HG03060 (cell line): ENCODE results near the gene IKBKG.
"Not testable (repeated sequence)": the region's sequence is repeated elsewhere in the genome, so short reads cannot be mapped to it uniquely, and the experiment has no call there.

ENCODE experiments used
- ATAC-seq: cut with Tn5 transposase; IDR thresholded peaks from one replicate; pipeline ENCODE4 v1.9.1; 2021; ENCODE audit warnings: low read depth, moderate number of reproducible peaks; ENCODE audit not compliant: unreplicated experiment

IKBKG gene

DNA sequence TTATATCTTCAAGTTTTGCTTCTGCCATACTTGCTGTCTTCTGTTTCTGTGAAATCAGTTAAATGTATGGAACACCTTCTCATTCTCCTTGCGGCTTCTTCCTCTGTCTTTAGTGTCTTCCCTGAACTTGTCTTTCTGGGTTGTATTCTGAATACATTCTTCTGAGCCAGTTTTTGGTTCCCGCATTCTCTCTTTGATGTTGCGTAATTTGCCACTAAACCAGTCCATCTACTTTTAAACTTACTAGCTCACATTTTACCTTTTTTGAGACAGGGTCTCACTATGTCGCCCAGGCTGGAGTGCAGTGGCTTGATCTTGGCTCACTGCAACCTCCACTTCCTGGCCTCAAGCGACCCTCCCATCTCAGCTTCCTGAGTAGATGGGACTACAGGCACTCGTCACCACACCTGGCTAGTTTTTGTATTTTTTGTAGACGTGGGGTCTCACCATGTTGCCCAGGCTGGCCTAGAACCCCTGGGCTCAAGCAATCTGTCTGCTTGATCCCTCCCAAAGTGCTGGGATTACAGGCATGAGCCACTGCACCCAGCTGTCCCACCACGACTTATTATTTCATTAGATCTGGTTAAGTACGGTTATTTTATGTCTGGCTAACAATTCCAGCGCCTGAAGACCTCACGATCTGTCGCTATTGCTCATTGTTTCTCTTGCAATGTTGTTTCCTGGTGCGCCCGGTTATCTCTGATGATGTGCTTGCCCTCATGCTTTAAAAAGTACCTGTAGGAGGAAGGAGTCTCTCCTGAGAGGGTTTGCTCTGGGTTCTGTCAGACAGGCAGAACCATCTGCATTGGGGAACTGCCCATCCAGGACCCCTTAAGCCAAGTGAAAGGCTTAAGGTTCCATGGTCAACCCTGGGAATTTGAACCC, 21.6 kb upstream of the IKBKG start:
- ATAC-seq, result no peak

DNA sequence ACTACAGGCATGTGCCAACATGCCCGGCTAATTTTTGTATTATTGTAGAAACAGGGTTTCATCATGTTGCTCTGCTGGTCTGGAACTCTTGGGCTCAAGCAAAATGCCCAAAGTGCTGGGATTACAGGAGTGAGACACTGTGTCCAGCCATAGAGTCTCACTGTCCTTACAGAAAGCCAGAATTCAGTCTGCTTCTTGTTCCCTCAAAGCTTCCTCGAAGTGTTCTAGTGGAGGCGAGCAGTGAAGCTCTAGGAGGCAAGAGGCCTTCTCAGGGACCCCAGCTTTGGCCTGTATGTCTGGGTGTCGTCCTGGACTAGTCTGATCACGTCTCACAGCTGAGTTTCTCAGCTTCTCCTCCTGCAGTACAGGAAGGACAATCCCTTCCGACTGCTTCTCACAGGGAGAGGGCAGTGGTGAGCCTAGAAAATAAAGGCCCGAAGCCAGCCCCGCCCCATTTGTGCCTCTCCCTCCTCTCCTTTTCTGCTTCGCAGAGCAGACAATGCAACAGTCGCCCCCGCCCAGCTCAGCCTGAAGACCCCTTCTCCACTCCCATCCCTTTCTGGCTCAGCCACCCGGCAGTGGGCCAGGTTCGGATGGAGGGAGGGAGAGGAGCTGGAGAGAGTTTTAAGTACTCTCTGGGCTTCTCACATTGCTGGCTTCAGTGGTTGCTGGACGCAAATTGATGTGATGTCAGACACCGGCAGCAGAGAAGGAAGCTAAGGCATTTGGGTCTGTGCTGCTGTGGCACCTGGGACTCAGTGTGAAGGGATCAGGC, 20.3 kb upstream of the IKBKG start:
- ATAC-seq, result no peak

DNA sequence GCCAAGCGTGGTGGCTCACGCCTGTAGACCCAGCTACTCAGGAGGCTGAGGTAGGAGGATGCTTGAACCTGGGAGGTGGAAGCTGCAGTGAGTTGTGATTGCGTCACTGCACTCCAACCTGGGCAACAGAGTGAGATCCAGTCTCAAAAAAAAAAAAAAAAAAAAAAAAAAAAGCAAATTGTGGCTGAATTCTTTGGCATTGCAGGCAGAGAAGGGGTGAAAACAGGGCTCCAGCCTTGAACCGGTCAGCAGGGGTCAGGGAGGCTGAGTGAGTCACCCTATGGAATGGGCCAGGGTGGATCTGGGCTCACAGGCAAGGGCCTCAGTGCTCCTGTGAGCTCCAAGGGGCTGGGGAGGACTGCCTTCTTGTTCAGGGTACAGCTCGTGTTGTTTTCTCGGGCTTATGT, 18.2 kb upstream of the IKBKG start:
- no peak for ATAC-seq

DNA sequence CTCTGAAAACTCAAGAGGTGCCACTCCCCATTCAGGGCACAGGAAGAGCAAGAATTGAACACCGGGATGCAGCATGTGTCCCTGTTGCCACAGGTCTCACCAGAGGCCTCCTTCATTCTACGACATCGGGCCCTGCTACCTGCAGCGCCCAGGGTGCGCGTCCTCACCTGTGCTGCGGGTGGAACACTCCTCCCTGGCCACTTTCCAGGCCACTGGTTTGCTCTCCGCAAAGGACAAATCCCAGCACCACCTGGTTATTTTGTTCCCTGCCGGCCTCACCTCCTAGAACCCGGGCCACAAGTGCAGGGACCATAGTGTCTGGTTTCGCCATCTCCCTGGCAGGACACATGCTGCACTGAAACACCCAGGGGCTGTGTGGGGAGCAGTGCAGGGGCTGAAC, 17.1 kb upstream of the IKBKG start:
- no peak for ATAC-seq

DNA sequence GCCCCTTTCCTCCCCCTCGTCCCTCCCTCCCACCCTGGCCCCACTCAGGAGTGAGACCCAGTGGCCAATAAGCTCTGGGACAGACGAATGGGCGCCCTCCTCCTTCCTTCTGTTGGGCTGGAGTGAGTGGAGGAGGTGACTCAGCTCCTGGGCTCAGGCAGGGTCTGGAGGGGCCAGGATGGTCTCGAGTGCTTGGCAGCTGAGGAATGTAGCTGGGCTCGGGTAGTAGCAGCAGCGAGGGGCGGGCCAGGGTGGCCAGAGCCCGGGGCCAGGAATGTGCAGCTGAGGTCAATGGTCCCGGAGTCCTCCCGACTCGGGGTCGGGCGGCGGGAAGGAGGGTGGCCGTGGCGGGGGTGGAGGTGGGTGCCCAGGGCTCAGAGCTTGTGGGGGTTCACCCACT, 15.8 kb upstream of the IKBKG start:
- ATAC-seq, result no peak

DNA sequence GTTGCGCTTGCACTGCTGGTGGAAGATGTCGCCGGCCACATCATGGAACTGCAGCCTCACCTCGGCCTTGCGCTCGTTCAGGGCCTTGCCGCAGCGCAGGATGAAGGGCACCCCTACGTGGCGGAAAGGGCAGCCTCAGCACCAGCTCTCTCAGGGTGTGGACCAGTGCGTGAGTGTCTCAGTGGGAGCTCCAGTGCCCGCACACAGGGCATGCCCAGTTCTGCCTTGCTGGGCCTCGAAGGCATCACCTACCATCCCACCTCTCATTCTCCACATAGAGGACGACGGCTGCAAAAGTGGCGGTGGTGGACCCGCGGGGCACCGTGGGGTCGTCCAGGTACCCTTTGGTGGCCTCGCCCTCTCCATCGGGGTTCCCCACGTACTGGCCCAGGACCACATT, 14.7 kb upstream of the IKBKG start:
- ATAC-seq, result no peak

DNA sequence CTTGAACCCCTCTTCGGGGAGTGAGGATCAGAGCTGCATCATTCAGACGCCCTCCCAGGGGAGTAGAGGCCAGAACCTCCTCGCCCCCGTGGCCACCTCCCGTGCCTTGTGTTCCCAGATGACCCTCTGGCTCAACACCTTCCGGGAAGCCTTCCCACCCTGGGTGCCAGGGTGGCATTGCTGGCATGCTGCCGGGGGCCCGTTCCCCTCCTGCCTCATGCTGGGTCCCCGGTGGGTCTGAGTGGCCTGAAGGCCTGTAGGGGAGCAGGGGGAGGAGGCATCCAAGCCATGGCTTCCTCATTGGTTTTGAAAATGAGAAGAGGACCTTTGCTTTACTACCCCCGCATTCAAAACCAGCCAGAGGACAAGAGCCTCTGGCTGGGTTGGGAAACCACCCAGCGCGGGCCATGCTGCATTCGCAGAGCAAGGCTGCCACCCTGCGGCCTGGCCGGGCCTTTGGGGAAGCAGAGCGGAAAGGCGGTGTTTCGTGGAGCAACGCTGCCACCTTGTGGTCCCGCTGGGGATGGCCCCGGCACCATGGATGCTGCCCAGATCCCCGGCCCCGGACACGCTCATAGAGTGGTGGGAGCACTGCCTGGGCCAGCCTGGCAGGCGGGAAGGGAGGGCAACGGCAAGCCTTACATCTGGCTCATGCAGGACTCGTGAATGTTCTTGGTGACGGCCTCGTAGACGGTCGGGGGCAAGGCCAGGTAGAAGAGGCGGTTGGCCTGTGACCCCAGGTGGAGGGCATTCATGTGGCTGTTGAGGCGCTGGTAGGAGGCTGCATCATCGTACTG, 12.7 kb upstream of the IKBKG start:
- ATAC-seq, result no peak

DNA sequence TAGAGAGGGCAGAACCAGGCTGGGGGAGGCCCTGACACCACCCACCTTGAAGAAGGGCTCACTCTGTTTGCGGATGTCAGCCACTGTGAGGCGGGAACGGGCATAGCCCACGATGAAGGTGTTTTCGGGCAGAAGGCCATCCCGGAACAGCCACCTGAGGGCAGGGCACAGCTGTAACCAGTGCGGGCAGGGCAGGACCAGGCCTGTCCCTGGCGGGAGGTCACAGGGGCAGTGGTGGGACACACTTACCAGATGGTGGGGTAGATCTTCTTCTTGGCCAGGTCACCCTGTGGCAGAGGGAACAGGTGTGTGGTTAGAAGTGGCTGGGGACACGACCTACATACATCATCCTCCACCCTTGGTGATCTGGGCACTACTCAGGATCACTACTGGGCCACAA, 11.5 kb upstream of the IKBKG start:
- no peak for ATAC-seq

DNA sequence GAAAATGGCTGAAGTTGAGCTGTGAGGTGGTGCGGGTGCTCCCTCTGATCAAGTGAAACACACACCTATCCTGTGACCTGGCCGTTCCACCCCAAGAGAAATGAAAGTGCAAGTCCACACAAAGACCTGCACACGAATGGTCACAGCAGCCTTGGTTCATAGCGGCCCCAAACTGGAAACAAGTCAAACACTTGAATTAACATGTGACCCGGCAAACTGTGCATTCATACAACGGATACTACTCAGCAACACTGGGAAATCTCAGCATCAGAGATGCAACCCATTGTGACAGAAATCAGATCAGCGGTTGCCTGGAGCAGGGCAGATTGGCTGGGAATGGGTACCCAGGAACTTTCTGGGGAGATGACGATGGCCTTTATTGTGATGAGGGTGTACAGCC, 8.3 kb upstream of the IKBKG start:
- no peak for ATAC-seq

DNA sequence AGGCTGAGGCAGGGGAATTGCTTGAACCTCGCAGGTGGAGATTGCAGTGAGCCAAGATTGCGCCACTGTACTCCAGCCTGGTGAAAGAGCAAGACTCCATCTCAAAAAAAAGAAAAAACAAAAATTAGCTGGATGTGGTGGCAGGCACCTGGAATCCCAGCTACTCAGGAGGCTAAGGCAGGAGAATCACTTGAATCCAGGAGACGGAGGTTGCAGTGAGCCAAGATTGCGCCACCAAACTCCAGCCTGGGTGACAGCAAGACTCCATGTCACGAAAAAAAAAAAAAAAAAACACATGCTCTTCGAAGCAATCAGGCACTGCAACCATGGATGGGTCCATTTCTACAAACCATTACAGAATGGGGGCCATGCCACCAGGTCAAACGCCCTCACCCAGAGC, 7.1 kb upstream of the IKBKG start:
- not testable (repeated sequence) for ATAC-seq

DNA sequence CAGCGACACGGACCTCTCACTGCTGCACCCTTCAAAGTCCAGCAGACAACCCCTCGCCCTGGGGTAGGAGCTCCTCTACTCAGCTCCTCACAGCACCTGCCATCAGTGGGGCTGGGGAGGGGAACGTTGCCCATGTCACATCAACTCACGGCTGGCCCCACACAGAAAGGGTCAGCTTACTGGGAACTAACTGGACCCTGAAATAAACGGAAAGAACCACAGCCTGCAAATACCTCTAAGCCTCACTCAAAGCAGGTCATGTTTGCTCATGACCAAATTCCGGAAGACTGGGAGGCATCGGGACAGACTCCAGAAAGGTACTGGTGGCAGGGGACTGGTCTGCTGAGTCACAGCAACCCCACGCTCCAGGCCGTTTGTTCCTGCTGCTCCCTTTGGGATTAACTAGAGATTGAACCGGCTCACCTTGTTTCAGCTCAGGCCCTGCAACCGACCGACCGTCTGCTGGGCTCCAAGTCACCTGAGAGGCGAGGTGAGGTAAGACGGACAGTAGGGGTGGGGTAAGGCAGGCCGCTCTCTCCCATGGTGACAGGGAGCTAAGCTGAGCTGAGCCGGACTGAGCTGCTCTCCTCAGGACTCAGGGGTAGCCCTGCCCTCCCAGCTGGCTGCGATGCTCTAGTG, 6.4 kb upstream of the IKBKG start:
- ATAC-seq, result no peak

DNA sequence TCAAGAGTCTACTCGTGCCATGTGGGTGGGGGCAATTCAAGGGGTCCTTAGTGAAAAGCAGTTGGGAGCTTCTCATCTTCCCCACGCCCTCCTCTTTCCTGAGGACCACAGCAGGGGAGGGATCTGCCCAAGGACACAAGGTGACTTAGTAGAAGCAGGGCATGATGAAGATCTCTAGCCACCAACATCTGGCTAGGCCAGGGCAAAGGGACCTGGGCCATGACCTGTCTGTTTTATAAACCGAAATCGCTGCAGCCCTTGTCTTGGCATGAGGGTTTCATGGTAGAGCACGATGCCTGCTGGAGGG, 5.9 kb upstream of the IKBKG start:
- ATAC-seq, result no peak

DNA sequence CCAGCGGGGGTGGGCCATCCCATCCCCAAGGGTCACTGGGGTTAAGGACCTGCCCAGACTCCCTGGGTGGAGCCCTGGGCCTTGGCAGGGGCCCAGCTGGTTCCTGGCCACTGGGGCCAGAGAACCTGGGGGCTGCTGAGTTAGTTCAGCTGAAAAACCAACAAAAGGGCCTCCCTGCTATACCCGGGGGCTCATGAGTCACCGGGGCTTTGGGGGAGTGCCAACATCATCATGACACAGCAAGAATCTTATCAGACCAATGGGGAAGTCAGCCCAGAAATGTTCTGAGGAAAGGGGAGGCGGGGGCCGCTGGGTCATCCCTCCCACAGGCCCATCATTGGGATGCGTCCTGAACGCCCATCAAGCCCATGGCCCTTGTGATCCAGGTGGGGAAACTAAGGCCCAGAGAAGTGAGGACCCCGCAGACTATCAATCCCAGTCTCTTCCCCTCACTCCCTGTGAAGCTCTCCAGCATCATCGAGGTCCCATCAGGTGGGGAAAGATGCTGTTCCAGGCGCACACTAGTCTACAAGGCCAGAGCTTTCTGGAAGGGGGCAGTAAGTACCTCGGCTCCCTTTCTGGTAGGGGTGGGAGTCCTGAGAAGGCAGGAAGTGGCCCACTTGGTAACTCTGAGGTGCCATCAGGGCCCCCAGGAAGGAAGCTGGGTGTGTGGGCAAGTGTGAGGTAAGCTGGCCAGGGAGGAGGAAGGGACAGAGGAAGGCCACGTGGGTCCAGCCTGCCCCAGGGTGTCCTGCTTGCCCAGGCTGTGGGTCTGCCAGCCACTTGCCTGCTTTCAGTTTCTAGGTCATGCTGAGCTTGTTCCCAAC, 5.3 kb upstream of the IKBKG start:
- no peak for ATAC-seq

DNA sequence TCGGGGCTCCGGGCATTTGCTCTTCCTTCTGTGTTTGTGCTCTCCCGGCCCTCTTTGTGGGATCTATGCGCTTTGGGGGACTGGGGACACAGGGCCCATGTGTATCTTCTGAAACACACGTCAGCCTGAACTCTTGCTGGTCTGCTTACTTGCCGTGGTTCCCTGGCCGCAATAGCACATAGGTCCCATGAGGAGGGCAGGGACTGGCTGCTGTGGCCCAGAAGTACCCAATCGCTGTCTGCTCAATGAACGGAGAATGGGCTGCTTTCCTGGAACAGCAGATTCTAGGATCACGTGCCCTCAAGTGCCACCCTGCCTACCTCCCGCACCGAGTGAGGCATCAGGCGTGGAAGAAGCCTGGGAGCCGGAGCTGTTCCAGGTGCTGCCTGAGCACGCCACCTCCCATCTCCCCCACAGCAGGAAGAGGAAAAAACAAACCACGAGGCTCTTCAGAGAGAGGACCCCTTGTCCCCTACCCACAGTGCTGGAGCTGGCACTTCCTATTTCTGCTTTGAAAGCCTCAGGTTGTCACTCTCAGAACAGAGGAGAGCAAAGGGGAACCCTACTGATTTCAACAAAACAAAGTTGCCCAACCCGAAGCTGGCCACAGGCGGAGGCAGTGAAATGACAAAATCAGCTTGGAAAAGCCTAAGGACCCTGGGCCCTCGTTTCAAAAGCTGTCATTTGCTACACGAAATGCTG, 4.5 kb upstream of the IKBKG start:
- ATAC-seq, result no peak

DNA sequence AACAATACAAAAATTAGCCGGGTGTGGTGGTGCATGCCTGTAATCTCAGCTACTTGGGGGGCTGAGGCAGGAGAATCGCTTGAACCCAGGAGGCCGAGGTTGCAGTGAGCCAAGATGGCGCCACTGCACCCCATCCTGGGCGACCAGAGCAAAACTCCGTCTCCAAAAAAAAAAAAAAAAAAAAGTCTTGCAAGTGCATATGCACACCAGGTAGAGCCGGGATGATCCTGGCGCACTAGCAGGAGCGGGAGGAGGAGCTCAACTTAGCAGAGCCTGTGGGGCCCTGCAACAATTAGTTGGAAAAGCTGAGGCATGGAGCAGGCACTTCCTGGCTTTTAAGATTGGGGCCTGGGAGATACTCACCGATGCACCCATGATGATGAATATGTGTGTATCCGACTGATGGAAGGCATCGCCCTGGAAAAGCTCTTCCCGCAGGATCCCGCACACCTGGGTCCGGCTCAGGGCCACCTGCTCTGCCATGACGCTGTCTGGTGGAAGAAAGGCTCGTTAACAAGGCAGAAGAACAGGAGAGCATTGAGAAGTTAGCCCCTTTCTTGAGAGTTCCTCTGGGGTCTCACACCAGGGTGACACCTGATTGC, 1.6 kb upstream of the IKBKG start:
- no peak for ATAC-seq

DNA sequence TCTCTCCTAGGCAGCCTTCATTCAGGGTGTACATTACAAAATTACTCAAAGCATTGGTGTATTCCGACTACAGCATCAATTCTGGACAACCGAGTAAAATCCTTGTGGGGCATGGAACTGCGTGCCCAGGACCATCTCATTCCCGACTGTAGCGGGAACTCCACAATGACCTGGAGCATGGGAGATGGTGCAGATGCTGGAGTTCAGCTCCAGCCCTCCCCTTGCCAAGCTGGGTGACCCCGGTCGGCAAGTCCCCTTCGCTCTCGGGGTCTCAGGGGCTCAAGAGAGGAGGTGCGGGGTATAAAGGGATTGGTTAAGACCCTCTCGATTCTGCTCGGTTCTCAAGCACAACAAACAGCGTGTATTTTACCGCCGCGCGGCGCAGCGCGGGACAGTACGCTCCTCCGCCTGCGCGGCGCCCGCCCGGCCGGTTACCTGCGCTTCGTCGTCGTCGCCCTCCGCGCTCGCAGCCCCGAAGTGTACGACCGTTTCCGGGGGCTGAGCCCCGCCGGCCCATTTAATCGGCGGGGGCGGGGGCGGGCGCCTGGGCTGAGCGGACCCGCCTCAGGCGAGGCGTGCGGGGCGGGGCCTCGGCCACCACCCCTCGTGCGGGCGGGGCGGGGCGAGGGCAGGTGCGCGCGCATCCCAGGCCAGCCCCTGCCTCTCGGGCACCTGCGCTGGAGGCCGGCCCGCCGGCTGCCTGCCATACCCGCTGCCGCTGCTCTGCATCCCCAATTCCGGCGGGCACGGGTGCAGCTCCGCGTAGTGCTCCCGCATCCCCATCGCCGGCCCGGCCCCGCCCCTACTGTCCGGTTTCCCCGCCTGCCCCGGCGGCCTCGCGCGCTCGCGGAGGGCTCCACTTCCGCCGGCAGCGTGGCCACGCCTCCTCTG, 821 bp upstream of the IKBKG start, which contains the start of gene G6PD:
Gene G6PD (minus strand): TSS at position 493 of the 891 bp plus-strand sequence. CDS start 691 bp downstream, outside the sequence.
- peak; percentile 17 for ATAC-seq

DNA sequence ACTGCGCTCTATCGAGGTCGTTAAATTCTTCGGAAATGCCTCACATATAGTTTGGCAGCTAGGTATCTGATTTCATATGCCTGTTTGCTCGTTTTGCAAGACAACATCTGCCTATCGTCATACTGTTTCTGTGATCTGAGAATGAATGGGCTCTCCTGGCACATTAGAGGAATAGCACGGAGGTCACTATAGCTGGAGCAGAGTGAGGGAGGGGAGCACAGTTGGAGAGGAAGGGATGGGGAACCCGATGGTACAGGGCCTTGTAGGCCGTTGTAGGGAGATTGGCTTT, 552 bp downstream of the IKBKG start:
- ATAC-seq, result no peak

DNA sequence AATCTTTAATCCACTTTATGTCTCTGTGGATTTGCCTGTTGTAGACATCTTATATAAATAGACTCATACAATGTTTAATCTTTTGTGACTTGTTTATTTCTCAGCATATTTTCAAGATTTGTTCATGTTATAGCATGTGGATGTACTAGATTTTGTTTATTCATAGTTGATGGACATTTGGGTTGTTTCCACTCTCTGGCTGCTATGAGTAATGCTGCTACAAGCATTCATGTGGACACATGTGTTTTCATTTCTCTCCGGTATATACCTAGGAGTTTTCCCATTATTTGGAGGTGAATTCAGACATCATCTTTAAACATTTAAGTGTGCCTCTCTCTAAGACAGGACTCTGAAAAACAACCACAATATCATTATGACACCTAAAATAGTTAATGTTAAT, 2.3 kb downstream of the IKBKG start:
- ATAC-seq, result no peak
